Measurements from ENCODE around the gene SCO1.

GRCh38 chr17:10683853-10684252 is 13.5 kb downstream of the SCO1 start:
- TF ChIP-seq POLR2AphosphoS5 (IDR thresholded peaks at IDR 0.05; ENCODE audit: borderline replicate concordance, low read depth, low read length) (no peak), EZH2 (IDR thresholded peaks at IDR 0.05) (no peak)
